Neural cell (in vitro differentiated cells): Measurements from ENCODE around the gene MUC6. TPM values are rescaled to one million over a fixed set of nuclear protein-coding genes. Genes with fewer than 3 reads are reported as not detected.

Experiments used
- H2AFZ ChIP-seq: fragments of 200-600, 300-800 bp; sonication (generic), shearing (Covaris generic); 2 replicates; pipeline ENCODE4 v1.6.0; 2014; ENCODE audit warnings: low read depth, mild to moderate bottlenecking, antibody characterized with exemption, low read length, moderate library complexity
- H3F3A ChIP-seq: fragments of 200-600 bp; shearing (Covaris generic); 2 replicates; pipeline ENCODE4 v1.6.1; 2016; ENCODE audit warnings: mild to moderate bottlenecking, moderate library complexity, mixed read lengths, antibody characterized with exemption, low read length; ENCODE audit not compliant: insufficient read depth, poor library complexity, severe bottlenecking
- H3K27ac ChIP-seq: fragments of 200-600, 300-800 bp; sonication (generic), shearing (Covaris generic); 2 replicates; pipeline ENCODE4 v1.5.1; 2014; ENCODE audit warnings: mild to moderate bottlenecking, low read length, moderate library complexity
- H3K27me3 ChIP-seq: fragments of 300-800, 200-600 bp; sonication (generic), shearing (Covaris generic); 2 replicates; pipeline ENCODE4 v1.6.0; 2014; ENCODE audit warnings: mild to moderate bottlenecking, low read depth, low read length, moderate library complexity; ENCODE audit not compliant: insufficient read depth
- H3K36me3 ChIP-seq: fragments of 300-800, 200-600 bp; sonication (generic), shearing (Covaris generic); 2 replicates; pipeline ENCODE4 v1.5.1; 2014; ENCODE audit warnings: mild to moderate bottlenecking, antibody characterized with exemption, low read length, moderate library complexity; ENCODE audit not compliant: insufficient read depth
- H3K4me2 ChIP-seq: fragments of 300-800, 200-600 bp; sonication (generic), shearing (Covaris generic); 2 replicates; pipeline ENCODE4 v1.6.0; 2014; ENCODE audit warnings: mild to moderate bottlenecking, low read length
- H3K4me3 ChIP-seq: fragments of 300-800, 200-600 bp; sonication (generic), shearing (Covaris generic); 2 replicates; pipeline ENCODE4 v1.5.1; 2014; ENCODE audit warnings: mild to moderate bottlenecking, low read length, moderate library complexity
- H3K79me2 ChIP-seq: fragments of 200-600 bp; shearing (Covaris generic); replicated peaks from 2 replicates; pipeline ENCODE4 v1.6.0; 2014; ENCODE audit warnings: mild to moderate bottlenecking, low read length, moderate library complexity; ENCODE audit not compliant: insufficient read depth
- H3K9ac ChIP-seq: fragments of 300-800, 200-600 bp; sonication (generic), shearing (Covaris generic); 2 replicates; pipeline ENCODE4 v1.6.1; 2016; ENCODE audit warnings: mild to moderate bottlenecking, low read length, mixed read lengths
- H3K9me2 ChIP-seq: fragments of 200-600 bp; shearing (Covaris generic); 2 replicates; pipeline ENCODE4 v1.6.1; 2016; ENCODE audit warnings: mild to moderate bottlenecking, low read length, mixed read lengths; ENCODE audit not compliant: insufficient read depth
- H3K9me3 ChIP-seq: fragments of 200-600, 300-800 bp; sonication (generic), shearing (Covaris generic); 2 replicates; pipeline ENCODE4 v1.6.1; 2016; ENCODE audit warnings: mild to moderate bottlenecking, mixed run types, low read length, moderate library complexity, mixed read lengths
- H4K20me1 ChIP-seq: fragments of 200-600 bp; shearing (Covaris generic); 2 replicates; pipeline ENCODE4 v1.6.1; 2016; ENCODE audit warnings: mild to moderate bottlenecking, mixed run types; ENCODE audit not compliant: insufficient read depth
- CTCF ChIP-seq: fragments of 450-650 bp; IDR thresholded peaks from 2 replicates; pipeline ENCODE4 v1.5.1; 2014; ENCODE audit warnings: antibody characterized with exemption, mild to moderate bottlenecking, moderate library complexity; ENCODE audit not compliant: poor library complexity, severe bottlenecking
- EP300 ChIP-seq: fragments of 450-650 bp; conservative IDR thresholded peaks from 2 replicates; pipeline ENCODE4 v1.6.1; 2014; ENCODE audit warnings: antibody characterized with exemption, mild to moderate bottlenecking, moderate library complexity; ENCODE audit not compliant: poor library complexity, severe bottlenecking
- EZH2 ChIP-seq: fragments of 200-600, 300-800 bp; shearing (Covaris generic), sonication (generic); IDR thresholded peaks from 2 replicates; pipeline ENCODE4 v1.6.1; 2014; ENCODE audit warnings: antibody characterized with exemption, low read length, borderline replicate concordance, mild to moderate bottlenecking; ENCODE audit not compliant: insufficient read depth, poor library complexity, severe bottlenecking
- MXI1 ChIP-seq: fragments of 450-650 bp; conservative IDR thresholded peaks from 2 replicates; pipeline ENCODE4 v1.6.1; 2014; ENCODE audit warnings: antibody characterized with exemption, mild to moderate bottlenecking; ENCODE audit not compliant: poor library complexity, severe bottlenecking
- POLR2AphosphoS5 ChIP-seq: IDR thresholded peaks from 2 replicates; pipeline ENCODE4 v1.6.1; 2012
- RAD21 ChIP-seq: fragments of 450-650 bp; conservative IDR thresholded peaks from 2 replicates; pipeline ENCODE4 v1.6.1; 2014; ENCODE audit warnings: antibody characterized with exemption, mild to moderate bottlenecking, moderate library complexity
- REST ChIP-seq: IDR thresholded peaks from 2 replicates; pipeline ENCODE4 v1.6.1; 2012; ENCODE audit warnings: borderline replicate concordance
- SMC3 ChIP-seq: fragments of 450-650 bp; conservative IDR thresholded peaks from 2 replicates; pipeline ENCODE4 v1.6.1; 2014; ENCODE audit warnings: antibody characterized with exemption, mild to moderate bottlenecking, moderate library complexity; ENCODE audit not compliant: poor library complexity
- TAF1 ChIP-seq: IDR thresholded peaks from 2 replicates; pipeline ENCODE4 v1.6.1; 2012; ENCODE audit warnings: low read depth
- polyA plus RNA-seq: library from polyadenylated mRNA; depleted of rRNA; stranded (reverse); fragments of >200 nt; gene quantifications from 2 replicates; pipeline ENCODE4 v1.2.3, GENCODE V29; 2014

Gene MUC6
- polyA plus RNA-seq, 1 donor from 2014 or later: not detected

- no peak overlapping the region for H2AFZ ChIP-seq
- no peaks in the 10 kb centered on the region for H3K27me3 ChIP-seq
- H3K9me2 ChIP-seq: no peaks in the 10 kb centered on the region
- H3F3A ChIP-seq: no peaks in the 10 kb centered on the region
- no peaks in the 10 kb centered on the region for H3K9me3 ChIP-seq
- no peaks in the 10 kb centered on the region for H3K36me3 ChIP-seq
- no peak overlapping the region for H3K4me2 ChIP-seq
- no peaks in the 10 kb centered on the region for H3K79me2 ChIP-seq
- no peaks in the 10 kb centered on the region for H4K20me1 ChIP-seq
- no peak for TF ChIP-seq POLR2AphosphoS5
- TF ChIP-seq EP300: no peak
- no peak for TF ChIP-seq TAF1
- TF ChIP-seq REST: no peak
- no peak for TF ChIP-seq MXI1
- TF ChIP-seq EZH2: no peak
- no peak for TF ChIP-seq CTCF
- no peak for TF ChIP-seq SMC3
- TF ChIP-seq RAD21: no peak
- no peak overlapping the region for H3K4me3 ChIP-seq
- no peak overlapping the region for H3K9ac ChIP-seq
- no peak overlapping the region for H3K27ac ChIP-seq
Observed at GRCh38 chr11:971092-971690, 65.3 kb downstream of the MUC6 start.

- no peaks in the 10 kb centered on the region for H4K20me1 ChIP-seq
- no peaks in the 10 kb centered on the region for H3F3A ChIP-seq
- no peak overlapping the region for H3K4me2 ChIP-seq
- H3K36me3 ChIP-seq: no peaks in the 10 kb centered on the region
- no peaks in the 10 kb centered on the region for H3K79me2 ChIP-seq
- TF ChIP-seq TAF1: no peak
- no peak for TF ChIP-seq MXI1
- TF ChIP-seq REST: no peak
- TF ChIP-seq EP300: no peak
- TF ChIP-seq POLR2AphosphoS5: no peak
- no peak for TF ChIP-seq SMC3
- no peak for TF ChIP-seq CTCF
- TF ChIP-seq EZH2: no peak
- TF ChIP-seq RAD21: no peak
- no peak overlapping the region for H2AFZ ChIP-seq
- no peaks in the 10 kb centered on the region for H3K9me3 ChIP-seq
- no peaks in the 10 kb centered on the region for H3K27me3 ChIP-seq
- no peak overlapping the region for H3K4me3 ChIP-seq
- no peak overlapping the region for H3K9ac ChIP-seq
- no peaks in the 10 kb centered on the region for H3K9me2 ChIP-seq
- no peak overlapping the region for H3K27ac ChIP-seq
Observed at GRCh38 chr11:970319-970871, 66.1 kb downstream of the MUC6 start.
